Measurements from ENCODE around the gene DRC7. TPM values are rescaled to one million over a fixed set of nuclear protein-coding genes. Genes with fewer than 3 reads are reported as not detected.
A peak's percentile ranks its signal among the peaks of the same experiment; 100 is the strongest.

Gene DRC7
- total and polyA plus RNA-seq, 9 of the 15 experiments (the other 6 are each of a cell fraction or from before 2014, with no cell fraction given) = 0.04 to 0.33 (median 0.12) TPM; not detected in 3

DNA sequence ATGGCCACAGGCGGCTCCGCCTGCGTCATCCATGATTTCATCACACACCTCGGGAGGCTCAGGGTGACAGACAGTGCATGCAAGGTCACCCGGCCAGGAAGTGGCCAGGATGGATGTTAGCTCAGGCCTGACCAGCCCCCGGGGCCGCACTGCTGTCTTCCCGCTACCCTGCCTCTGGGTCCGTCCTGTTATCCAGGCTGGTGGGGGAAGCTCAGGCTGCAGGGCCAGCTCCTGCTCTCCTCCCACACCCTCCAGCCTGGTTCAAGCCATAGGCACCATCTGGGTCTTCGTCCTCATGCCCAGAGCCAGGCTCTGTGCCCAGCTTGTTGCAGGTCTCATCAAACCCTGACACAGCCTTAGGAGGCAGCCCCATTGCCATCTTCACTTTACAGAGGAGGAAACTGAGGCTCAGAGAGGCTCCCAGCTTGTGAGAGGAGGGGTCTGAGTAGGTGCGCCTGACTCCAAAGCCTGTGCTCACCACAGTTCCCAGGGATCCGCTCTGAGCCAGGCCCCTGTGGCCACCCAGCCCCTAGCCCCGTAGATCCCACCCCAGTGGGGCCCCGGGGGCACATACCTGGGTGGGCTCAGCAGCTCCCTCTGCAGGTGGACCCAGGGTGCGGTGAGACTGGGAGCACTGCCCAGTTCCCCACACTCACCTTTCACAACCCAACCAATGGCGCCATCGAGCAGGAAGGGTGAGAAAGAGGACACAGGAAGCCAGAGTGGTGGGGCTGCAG is 26.9 kb upstream of the DRC7 start (continued):
- TF ChIP-seq SFPQ (IDR thresholded peaks at IDR 0.05; ENCODE audit: low read depth, low read length) (no peak), GMEB1 (CRISPR knock-in tag; IDR thresholded peaks at IDR 0.05) (no peak), RERE (CRISPR knock-in tag; IDR thresholded peaks at IDR 0.05; ENCODE audit: borderline replicate concordance) (no peak), CAMTA2 (CRISPR knock-in tag; conservative IDR thresholded peaks at IDR 0.05) (no peak), BRF1 (IDR thresholded peaks at IDR 0.05; ENCODE audit: borderline replicate concordance, extremely low read depth, insufficient read length) (no peak), NFXL1 (CRISPR knock-in tag; IDR thresholded peaks at IDR 0.05) (no peak), NUFIP1 (IDR thresholded peaks at IDR 0.05; ENCODE audit: partially characterized antibody) (no peak), ELF1 (tag; IDR thresholded peaks at IDR 0.05) (peak; percentile 81), NR1H2 (CRISPR knock-in tag; IDR thresholded peaks at IDR 0.05) (no peak), ATF4 (CRISPR knock-in tag; IDR thresholded peaks at IDR 0.05) (peak; percentile 75), TGIF2 (CRISPR knock-in tag; IDR thresholded peaks at IDR 0.05) (no peak)
- TF ChIP-seq, protein P1, sequence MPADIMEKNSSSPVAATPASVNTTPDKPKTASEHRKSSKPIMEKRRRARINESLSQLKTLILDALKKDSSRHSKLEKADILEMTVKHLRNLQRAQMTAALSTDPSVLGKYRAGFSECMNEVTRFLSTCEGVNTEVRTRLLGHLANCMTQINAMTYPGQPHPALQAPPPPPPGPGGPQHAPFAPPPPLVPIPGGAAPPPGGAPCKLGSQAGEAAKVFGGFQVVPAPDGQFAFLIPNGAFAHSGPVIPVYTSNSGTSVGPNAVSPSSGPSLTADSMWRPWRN (IDR thresholded peaks at IDR 0.05; ENCODE audit: low read depth) = no peak
- TF ChIP-seq, protein P2, sequence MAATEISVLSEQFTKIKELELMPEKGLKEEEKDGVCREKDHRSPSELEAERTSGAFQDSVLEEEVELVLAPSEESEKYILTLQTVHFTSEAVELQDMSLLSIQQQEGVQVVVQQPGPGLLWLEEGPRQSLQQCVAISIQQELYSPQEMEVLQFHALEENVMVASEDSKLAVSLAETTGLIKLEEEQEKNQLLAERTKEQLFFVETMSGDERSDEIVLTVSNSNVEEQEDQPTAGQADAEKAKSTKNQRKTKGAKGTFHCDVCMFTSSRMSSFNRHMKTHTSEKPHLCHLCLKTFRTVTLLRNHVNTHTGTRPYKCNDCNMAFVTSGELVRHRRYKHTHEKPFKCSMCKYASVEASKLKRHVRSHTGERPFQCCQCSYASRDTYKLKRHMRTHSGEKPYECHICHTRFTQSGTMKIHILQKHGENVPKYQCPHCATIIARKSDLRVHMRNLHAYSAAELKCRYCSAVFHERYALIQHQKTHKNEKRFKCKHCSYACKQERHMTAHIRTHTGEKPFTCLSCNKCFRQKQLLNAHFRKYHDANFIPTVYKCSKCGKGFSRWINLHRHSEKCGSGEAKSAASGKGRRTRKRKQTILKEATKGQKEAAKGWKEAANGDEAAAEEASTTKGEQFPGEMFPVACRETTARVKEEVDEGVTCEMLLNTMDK (IDR thresholded peaks at IDR 0.05; ENCODE audit: borderline replicate concordance, insufficient read depth, low read depth, low read length, poor library complexity, severe bottlenecking) = no peak
